ENCODE measurements around the gene SPAG8. TPM values are rescaled to one million over a fixed set of nuclear protein-coding genes. Genes with fewer than 3 reads are reported as not detected.

The SPAG8 gene
- total RNA-seq, 6 experiments from 2014 or later = 0.42 to 1.3 (median 0.80) TPM; not detected in 3

GRCh38 chr9:35852876-35853865 is 41.1 kb upstream of the SPAG8 start:
- Histone ChIP-seq H3K4me1 (no peaks in the 10 kb centered on the region), H3K27me3 (no peaks in the 10 kb centered on the region), H3K27ac (no peak overlapping the region), H3K4me3 (no peak overlapping the region), H3K36me3 (no peaks in the 10 kb centered on the region), H3K9me3 (no peaks in the 10 kb centered on the region)
- TF ChIP-seq, protein P1, sequence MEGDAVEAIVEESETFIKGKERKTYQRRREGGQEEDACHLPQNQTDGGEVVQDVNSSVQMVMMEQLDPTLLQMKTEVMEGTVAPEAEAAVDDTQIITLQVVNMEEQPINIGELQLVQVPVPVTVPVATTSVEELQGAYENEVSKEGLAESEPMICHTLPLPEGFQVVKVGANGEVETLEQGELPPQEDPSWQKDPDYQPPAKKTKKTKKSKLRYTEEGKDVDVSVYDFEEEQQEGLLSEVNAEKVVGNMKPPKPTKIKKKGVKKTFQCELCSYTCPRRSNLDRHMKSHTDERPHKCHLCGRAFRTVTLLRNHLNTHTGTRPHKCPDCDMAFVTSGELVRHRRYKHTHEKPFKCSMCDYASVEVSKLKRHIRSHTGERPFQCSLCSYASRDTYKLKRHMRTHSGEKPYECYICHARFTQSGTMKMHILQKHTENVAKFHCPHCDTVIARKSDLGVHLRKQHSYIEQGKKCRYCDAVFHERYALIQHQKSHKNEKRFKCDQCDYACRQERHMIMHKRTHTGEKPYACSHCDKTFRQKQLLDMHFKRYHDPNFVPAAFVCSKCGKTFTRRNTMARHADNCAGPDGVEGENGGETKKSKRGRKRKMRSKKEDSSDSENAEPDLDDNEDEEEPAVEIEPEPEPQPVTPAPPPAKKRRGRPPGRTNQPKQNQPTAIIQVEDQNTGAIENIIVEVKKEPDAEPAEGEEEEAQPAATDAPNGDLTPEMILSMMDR (IDR thresholded peaks at IDR 0.05) = no peak
- TF ChIP-seq POLR2A (IDR thresholded peaks at IDR 0.05) = no peak
- 75% methylated on average over 10 of the region's 25 CpGs for WGBS (ENCODE audit: insufficient coverage, low coverage, low lambda C conversion rate, missing lambda C conversion rate)
- DNase-seq (peak in 1 of 3 donors; percentile 39), ATAC-seq (peak in 1 of 4 donors; percentile 21)
- intact Hi-C loops (cut with DNase I) = no loop called here

- Histone ChIP-seq H3K36me3 (no peaks in the 10 kb centered on the region), H3K4me3 (no peak overlapping the region), H3K4me1 (no peaks in the 10 kb centered on the region), H3K27ac (no peak overlapping the region), H3K9me3 (no peaks in the 10 kb centered on the region), H3K27me3 (no peaks in the 10 kb centered on the region)
- intact Hi-C loops (cut with DNase I) = no loop called here
- WGBS (ENCODE audit: insufficient coverage, low coverage, low lambda C conversion rate, missing lambda C conversion rate) = 96% methylated on average over 2 of the region's 2 CpGs
- DNase-seq = peak in 1 of 3 donors; percentile 13
- TF ChIP-seq, protein P1 (IDR thresholded peaks at IDR 0.05) = no peak
- no peak for TF ChIP-seq POLR2A (IDR thresholded peaks at IDR 0.05)
- no peak for ATAC-seq
Measured at GRCh38 chr9:35852267-35852815, 40.3 kb upstream of the SPAG8 start.

GRCh38 chr9:35847792-35848572 is 35.9 kb upstream of the SPAG8 start:
- no peak for TF ChIP-seq POLR2A (IDR thresholded peaks at IDR 0.05)
- Histone ChIP-seq H3K9me3 (no peaks in the 10 kb centered on the region), H3K27me3 (no peaks in the 10 kb centered on the region), H3K27ac (no peak overlapping the region), H3K4me1 (no peaks in the 10 kb centered on the region), H3K4me3 (no peak overlapping the region), H3K36me3 (peaks cover 0 to 3% (median 0%) of the 10 kb centered on the region in 4 donors)
- DNase-seq (no peak), ATAC-seq (no peak)
- WGBS (ENCODE audit: insufficient coverage, low coverage, low lambda C conversion rate, missing lambda C conversion rate) = 72% methylated on average over 2 of the region's 4 CpGs
- intact Hi-C loops (cut with DNase I) = no loop called here

DNA sequence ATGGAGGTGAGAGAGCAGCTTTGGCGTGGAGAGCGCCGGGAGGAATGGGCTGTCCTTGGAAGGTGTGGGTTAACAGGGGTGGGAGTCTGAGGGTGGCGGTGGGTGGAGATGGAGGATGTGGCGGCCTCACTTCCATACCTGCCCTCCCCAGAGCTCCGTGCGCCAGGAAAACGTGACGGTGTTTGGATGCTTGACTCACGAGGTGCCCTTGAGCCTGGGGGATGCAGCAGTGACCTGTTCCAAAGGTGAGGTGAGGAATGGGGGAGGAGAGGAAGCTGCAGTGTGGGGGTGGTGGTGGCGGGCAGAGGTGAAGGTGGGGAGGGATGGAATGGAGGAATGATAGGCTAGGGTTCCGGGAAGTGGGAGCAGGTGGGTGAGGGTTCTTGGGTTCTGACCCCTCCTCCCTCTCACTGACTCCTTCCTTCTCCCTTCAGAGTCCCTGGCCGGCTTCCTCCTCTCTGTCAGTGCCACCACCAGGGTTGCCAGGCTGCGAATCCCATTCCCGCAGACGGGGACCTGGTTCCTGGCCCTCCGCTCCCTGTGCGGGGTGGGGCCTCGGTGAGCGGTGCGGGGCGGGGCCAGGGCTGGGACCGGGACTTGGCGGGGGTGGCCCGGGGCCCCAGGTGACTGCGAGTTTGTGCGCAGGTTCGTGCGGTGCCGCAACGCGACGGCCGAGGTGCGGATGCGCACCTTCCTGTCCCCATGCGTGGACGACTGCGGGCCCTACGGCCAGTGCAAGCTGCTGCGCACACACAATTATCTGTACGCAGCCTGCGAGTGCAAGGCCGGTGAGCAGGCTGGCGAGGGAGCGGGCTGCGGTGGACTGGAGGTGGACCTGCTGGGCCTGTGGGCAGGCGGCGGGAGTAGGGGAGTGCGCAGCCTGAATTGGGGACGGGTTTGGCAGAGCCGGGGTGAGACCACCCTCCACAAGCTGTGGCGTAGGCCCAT is 34.0 kb upstream of the SPAG8 start:
- no peak for ATAC-seq
- DNase-seq = peak in 1 of 3 donors; percentile 52
- no peaks in the 10 kb centered on the region for H3K4me1 ChIP-seq
- 65% methylated on average over 13 of the region's 53 CpGs for WGBS (ENCODE audit: insufficient coverage, low coverage, low lambda C conversion rate, missing lambda C conversion rate)
- peaks cover 0 to 3% (median 0%) of the 10 kb centered on the region in 4 donors for H3K36me3 ChIP-seq
- intact Hi-C loops (cut with DNase I) = no loop called here
- no peaks in the 10 kb centered on the region for H3K27me3 ChIP-seq
- no peaks in the 10 kb centered on the region for H3K9me3 ChIP-seq
- H3K4me3 ChIP-seq = no peak overlapping the region
- H3K27ac ChIP-seq = no peak overlapping the region
- no peak for TF ChIP-seq POLR2A (IDR thresholded peaks at IDR 0.05)
- TF ChIP-seq, protein P1 (IDR thresholded peaks at IDR 0.05) = no peak

Data from right lobe of liver (tissue), 6 donors.